DND-41 (cell line): ENCODE measurements around the gene GAS7.

Source experiments
- CTCF ChIP-seq: IDR thresholded peaks from 2 replicates; pipeline ENCODE4 v1.5.1; 2012; ENCODE audit warnings: borderline replicate concordance, low read length, moderate library complexity, mild to moderate bottlenecking; ENCODE audit not compliant: poor library complexity, severe bottlenecking; ENCODE audit errors: extremely low read depth
- EZH2 ChIP-seq: IDR thresholded peaks from 3 replicates; pipeline ENCODE4 v1.6.1; 2012; ENCODE audit warnings: borderline replicate concordance, low read depth, mild to moderate bottlenecking, moderate library complexity, low read length, inconsistent platforms; ENCODE audit not compliant: severe bottlenecking

- TF ChIP-seq CTCF (no peak), EZH2 (no peak)
These were observed 7.3 kb upstream of the GAS7 start for GRCh38 chr17:10205549-10206185.
